GM18517 (cell line): Measurements from ENCODE around the gene HDAC4.

Experiments
- ATAC-seq: cut with Tn5 transposase; IDR thresholded peaks from one replicate; pipeline ENCODE4 v1.9.1; 2021; ENCODE audit warnings: mild to moderate bottlenecking, moderate library complexity; ENCODE audit not compliant: unreplicated experiment

HDAC4 gene

GRCh38 chr2:239329972-239330572, 70.7 kb downstream of the HDAC4 start:
- no peak for ATAC-seq

- ATAC-seq = no peak
Observed at GRCh38 chr2:239329284-239329971, 71.4 kb downstream of the HDAC4 start.

GRCh38 chr2:239328351-239329191, 72.2 kb downstream of the HDAC4 start:
- ATAC-seq = no peak

- ATAC-seq = no peak
Observed at GRCh38 chr2:239327536-239328350, 73.1 kb downstream of the HDAC4 start.

- no peak for ATAC-seq
Observed at GRCh38 chr2:239326831-239327535, 73.8 kb downstream of the HDAC4 start.

GRCh38 chr2:239324456-239324855, 76.4 kb downstream of the HDAC4 start:
- ATAC-seq = no peak

GRCh38 chr2:239323447-239323846, 77.4 kb downstream of the HDAC4 start:
- no peak for ATAC-seq

- no peak for ATAC-seq
Observed at GRCh38 chr2:239322416-239323086, 78.3 kb downstream of the HDAC4 start.

- ATAC-seq = no peak
Observed at GRCh38 chr2:239321596-239322415, 79.0 kb downstream of the HDAC4 start.

- no peak for ATAC-seq
Observed at GRCh38 chr2:239318790-239319661, 81.8 kb downstream of the HDAC4 start.

- no peak for ATAC-seq
Observed at GRCh38 chr2:239318151-239318611, 82.6 kb downstream of the HDAC4 start.

GRCh38 chr2:239316562-239317465, 84.0 kb downstream of the HDAC4 start:
- ATAC-seq = no peak

- no peak for ATAC-seq
Observed at GRCh38 chr2:239315308-239315707, 85.5 kb downstream of the HDAC4 start.

- ATAC-seq = no peak
Observed at GRCh38 chr2:239313776-239314175, 87.0 kb downstream of the HDAC4 start.

GRCh38 chr2:239312741-239313667, 87.8 kb downstream of the HDAC4 start:
- no peak for ATAC-seq

- ATAC-seq = no peak
Observed at GRCh38 chr2:239312081-239312511, 88.7 kb downstream of the HDAC4 start.
